GM12892 (cell line): ENCODE data around the gene PLA2G4F.

Experiments
- POLR2A ChIP-seq: IDR thresholded peaks from 2 replicates; pipeline ENCODE4 v1.6.1; 2011; ENCODE audit warnings: low read depth, low read length, control low read depth
- POLR2AphosphoS5 ChIP-seq: IDR thresholded peaks from 2 replicates; pipeline ENCODE4 v1.6.1; 2011; ENCODE audit warnings: low read depth, low read length, control low read depth
- TAF1 ChIP-seq: IDR thresholded peaks from 2 replicates; pipeline ENCODE4 v1.6.1; 2011; ENCODE audit warnings: low read depth, mild to moderate bottlenecking, control low read depth, low read length, borderline replicate concordance

- TF ChIP-seq TAF1 (no peak), POLR2A (no peak), POLR2AphosphoS5 (no peak)
These were observed 28.0 kb downstream of the PLA2G4F start for GRCh38 chr15:42128476-42128875.
